NCI-H526 (cell line): ENCODE data around the gene STAM.
A peak's percentile ranks its signal among the peaks of the same experiment; 100 is the strongest.
"Not testable (repeated sequence)": the region's sequence is repeated elsewhere in the genome, so short reads cannot be mapped to it uniquely, and the experiment has no call there.

Source experiments
- DNase-seq, 2 experiments: peaks; one replicate each; lab custom pipeline; 2025; lab: John Stamatoyannopoulos, UW

Gene STAM

GRCh38 chr10:17643755-17644484 lies at the start of gene STAM:
STAM (plus strand) TSS chr10:17644151; CDS start chr10:17644340, 189 bp downstream.
- DNase-seq: peak; percentile 92 to 93

GRCh38 chr10:17597386-17597785 lies 46.6 kb upstream of the STAM start:
- DNase-seq: no peak

DNA sequence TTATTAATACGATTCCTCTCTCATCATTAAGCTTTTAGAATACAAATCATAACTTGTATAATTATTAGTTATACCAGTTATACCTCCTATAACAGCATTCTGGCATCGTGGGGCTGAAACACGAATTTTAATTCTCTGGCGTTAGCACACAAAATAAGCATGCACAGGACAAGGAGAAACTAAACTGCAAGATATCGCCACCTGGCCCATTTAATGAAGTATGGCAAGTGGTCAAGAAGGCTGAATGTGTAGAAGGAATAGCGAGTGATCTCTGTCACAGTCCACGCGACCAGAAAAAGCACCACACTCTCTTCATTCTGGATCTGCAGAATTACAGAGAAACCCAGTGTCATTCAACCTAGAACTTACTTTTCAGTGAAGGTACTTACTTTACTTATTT lies 44.9 kb upstream of the STAM start:
- peak in 1 of 2 experiments; percentile 19 for DNase-seq

DNA sequence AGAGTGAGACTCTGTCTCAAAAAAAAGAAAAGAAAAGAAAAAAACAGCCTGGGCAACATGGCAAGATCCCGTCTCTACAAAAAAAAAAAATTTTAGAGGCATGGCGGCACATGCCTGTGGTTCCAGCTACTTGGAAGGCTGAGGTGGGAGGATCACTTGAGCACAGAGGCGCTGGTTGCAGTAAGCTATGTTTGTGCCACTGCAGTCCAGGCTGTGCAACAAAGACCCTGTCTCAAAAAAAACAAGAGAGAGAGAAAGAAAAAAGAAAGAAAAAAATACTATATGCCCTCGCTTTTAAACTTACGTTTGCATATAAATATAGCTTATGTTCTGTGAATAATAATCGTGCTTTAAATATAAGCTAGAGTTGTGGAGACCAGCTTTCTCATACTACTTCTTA lies 38.0 kb upstream of the STAM start:
- DNase-seq: no peak

DNA sequence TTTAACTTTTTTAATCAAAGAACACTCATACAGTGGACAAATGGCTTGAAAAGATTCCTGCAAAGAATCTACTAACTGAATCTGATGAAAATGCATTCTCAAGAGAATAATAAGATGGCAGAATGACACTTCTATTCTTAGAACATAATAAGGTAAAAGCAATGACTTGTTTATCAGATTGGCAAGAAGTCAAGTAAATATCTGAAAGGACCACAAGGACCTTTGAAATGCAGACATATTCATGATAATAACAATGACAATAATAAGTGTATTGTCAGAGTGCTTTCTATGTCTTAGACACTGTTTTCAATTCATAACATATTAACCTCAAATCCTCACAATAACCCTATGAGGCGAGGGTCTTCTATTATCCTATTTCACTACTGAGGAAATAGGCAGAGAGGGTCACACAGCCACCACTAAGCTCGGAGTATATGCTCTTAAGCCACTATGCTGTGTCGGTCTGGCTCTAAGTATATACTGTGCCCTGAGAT lies 37.4 kb upstream of the STAM start:
- DNase-seq: no peak

- no peak for DNase-seq
Measured at GRCh38 chr10:17607060-17607459, 36.9 kb upstream of the STAM start.

GRCh38 chr10:17607603-17608332 lies 36.2 kb upstream of the STAM start:
- peak; percentile 7 to 45 for DNase-seq

DNA sequence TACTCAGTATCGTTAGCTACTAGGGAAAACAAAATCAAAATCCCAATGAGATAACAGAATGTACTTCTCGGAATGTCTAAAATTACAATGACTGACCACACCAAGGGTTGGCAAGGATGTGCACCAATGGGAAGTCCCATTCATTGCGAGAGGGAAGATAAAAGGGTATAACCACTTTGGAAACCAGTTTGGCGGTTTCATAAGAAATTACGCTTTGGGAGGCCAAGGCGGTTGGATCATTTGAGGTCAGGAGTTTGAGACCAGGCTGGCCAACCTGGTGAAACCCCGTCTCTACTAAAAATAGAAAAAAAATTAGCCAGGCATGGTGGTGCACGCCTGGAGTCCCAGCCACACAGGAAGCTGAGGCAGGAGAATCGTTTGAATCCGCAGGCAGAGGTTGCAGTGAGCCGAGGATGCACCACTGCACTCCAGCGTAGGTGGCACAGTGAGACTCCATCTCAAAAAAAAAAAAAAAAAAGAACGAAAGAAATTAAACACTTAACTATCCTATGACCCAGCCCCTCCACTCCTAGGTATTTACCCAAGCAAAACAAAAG lies 34.4 kb upstream of the STAM start:
- no peak for DNase-seq

GRCh38 chr10:17616403-17617030 lies 27.4 kb upstream of the STAM start:
- DNase-seq: peak in 1 of 2 experiments; percentile 67

- peak; percentile 32 to 83 for DNase-seq
Measured at GRCh38 chr10:17617031-17617911, 26.7 kb upstream of the STAM start, which contains the start of gene HACD1. HACD1 (minus strand) TSS chr10:17617374; CDS start chr10:17617339, 35 bp downstream.

DNA sequence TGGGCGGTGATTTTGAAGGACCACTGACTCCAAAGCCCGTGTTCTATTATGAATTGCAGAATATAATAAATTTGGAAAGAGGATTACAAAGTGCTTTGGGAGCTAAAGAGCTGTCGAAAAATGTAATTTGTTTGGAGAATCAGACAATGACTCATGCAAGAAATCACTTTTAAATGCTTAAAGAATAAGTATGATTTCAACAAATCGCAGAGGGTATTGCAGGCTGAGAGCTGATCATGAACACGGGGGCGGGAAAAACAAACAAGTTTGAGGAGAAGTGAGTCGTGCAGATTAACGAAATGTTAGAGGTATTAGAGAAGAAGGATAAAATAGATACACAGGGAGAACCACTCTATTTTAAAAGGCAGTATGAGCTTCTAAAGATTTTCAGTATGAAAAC lies 21.9 kb upstream of the STAM start:
- DNase-seq: no peak

- DNase-seq: no peak
Measured at GRCh38 chr10:17624996-17625395, 19.0 kb upstream of the STAM start.

- DNase-seq: no peak
Measured at GRCh38 chr10:17626656-17627055, 17.3 kb upstream of the STAM start.

DNA sequence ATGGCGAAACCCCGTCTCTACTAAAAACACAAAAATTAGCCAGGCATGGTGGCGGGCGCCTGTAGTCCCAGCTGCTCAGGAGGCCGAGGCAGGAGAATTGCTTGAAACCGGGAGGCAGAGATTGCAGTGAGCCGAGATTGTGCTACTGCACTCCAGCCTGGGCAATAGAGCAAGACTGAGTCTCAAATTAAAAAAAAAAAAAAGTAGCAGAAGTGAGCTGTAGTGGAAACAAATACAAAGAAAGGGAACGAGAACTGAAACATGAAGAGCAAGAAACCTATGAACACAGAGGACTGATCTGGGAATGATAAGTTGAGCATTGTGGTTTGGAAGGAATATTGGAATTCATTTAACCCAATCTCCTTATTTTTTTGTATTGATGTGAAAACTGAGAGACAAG lies 11.4 kb upstream of the STAM start:
- not testable (repeated sequence) for DNase-seq

- DNase-seq: no peak
Measured at GRCh38 chr10:17633353-17633752, 10.6 kb upstream of the STAM start.

GRCh38 chr10:17637869-17638268 lies 6.1 kb upstream of the STAM start:
- DNase-seq: no peak

DNA sequence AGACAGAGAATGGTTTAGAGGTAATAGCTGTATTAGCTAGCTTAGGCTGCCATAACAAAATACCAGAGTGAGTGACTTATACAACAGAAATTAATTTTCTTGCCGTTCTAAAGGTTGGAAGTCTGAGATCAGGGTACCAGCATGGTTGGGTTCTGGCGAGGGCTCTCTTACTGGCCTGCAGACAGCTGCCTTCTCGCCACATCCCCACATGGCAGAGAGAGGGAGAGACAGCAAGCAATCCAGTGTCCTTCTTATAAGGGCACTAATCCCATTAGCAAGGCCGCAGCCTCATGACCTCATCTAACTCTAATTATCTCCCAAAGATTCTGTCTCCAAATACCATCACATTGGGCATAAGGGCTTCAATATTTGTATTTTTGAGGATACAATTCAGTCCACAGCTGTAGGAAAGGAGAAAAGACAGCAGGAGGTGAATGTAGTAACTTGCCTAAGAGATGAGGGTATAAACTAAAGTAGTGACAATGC lies 3.6 kb upstream of the STAM start:
- DNase-seq: no peak

DNA sequence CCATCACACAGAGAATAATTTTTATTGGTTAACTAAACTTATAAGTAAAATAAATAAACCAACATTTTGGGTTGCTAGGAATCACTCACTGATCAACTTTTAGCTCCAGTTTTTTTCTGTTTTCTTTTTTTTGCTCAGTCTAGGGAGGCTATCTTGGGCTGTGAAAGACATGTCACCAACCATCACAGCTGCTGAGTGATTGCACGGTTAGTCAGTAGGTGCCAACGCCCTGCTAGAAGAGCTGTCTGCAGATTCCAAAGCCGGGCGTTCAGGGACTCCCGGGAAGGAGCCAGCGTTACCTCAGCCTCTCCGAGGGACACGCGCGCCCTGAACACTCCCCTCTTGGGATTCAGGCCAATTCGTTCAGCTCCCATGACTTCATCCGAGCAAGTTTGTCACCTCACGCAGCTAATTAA lies 604 bp upstream of the STAM start:
- DNase-seq: peak in 1 of 2 experiments; percentile 70

DNA sequence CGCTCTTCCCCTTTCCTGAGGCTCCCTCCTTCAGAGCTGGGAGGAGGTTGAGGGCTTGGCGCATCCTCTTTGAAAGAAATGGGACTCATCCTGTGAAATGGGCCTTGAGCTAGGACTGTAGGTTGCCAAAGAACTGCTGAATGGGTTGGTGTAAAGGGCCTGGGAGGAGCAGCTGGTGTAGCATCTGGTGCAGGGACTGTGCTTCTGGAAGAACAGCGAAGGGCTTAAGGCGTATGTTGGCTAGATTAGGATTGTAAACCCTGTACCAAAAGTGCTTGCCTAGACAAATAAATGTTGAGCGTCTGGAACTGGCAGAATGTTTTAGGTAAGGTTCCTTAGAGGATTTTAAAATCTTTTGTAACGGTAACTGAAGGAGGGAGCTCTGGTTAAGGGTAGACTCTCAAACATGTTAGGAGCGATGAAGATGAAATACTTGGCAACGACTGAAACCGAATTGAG lies 563 bp downstream of the STAM start:
- peak in 1 of 2 experiments; percentile 44 for DNase-seq

- DNase-seq: no peak
Measured at GRCh38 chr10:17645621-17646345, 1.8 kb downstream of the STAM start.
